IPS-15b (cell line): Measurements from ENCODE around the gene MGST1.
"Not testable (repeated sequence)": the region's sequence is repeated elsewhere in the genome, so short reads cannot be mapped to it uniquely, and the experiment has no call there.

ENCODE experiments used
- H3K27me3 ChIP-seq: one replicate; pipeline ENCODE4 v1.6.1; 2013; ENCODE audit warnings: low read length; ENCODE audit not compliant: control insufficient read depth, insufficient read depth
- H3K36me3 ChIP-seq: one replicate; pipeline ENCODE4 v1.6.1; 2013; ENCODE audit warnings: low read length; ENCODE audit not compliant: control insufficient read depth, insufficient read depth
- H3K4me1 ChIP-seq: one replicate; pipeline ENCODE4 v1.6.1; 2013; ENCODE audit warnings: mild to moderate bottlenecking, low read length; ENCODE audit not compliant: control insufficient read depth, insufficient read depth
- H3K4me3 ChIP-seq: one replicate; pipeline ENCODE4 v1.5.1; 2013; ENCODE audit warnings: low read depth, low read length
- H3K9ac ChIP-seq: one replicate; pipeline ENCODE4 v1.6.1; 2013; ENCODE audit warnings: low read depth, mild to moderate bottlenecking, low read length
- H3K9me3 ChIP-seq: one replicate; pipeline ENCODE4 v1.6.1; 2013; ENCODE audit warnings: mild to moderate bottlenecking, low read length; ENCODE audit not compliant: control insufficient read depth, insufficient read depth

Gene MGST1

GRCh38 chr12:16358878-16359277 is 11.4 kb downstream of the MGST1 start:
- H3K4me3 ChIP-seq = no peak overlapping the region
- H3K4me1 ChIP-seq = peaks cover 3% of the 10 kb centered on the region
- H3K27me3 ChIP-seq = no peaks in the 10 kb centered on the region
- peaks cover 12% of the 10 kb centered on the region for H3K36me3 ChIP-seq
- no peak overlapping the region for H3K9ac ChIP-seq
- H3K9me3 ChIP-seq = no peaks in the 10 kb centered on the region

GRCh38 chr12:16359512-16360491 is 12.4 kb downstream of the MGST1 start:
- peaks cover 12% of the 10 kb centered on the region for H3K36me3 ChIP-seq
- H3K9ac ChIP-seq = no peak overlapping the region
- no peaks in the 10 kb centered on the region for H3K27me3 ChIP-seq
- peaks cover 3% of the 10 kb centered on the region for H3K4me1 ChIP-seq
- no peaks in the 10 kb centered on the region for H3K9me3 ChIP-seq
- no peak overlapping the region for H3K4me3 ChIP-seq

DNA sequence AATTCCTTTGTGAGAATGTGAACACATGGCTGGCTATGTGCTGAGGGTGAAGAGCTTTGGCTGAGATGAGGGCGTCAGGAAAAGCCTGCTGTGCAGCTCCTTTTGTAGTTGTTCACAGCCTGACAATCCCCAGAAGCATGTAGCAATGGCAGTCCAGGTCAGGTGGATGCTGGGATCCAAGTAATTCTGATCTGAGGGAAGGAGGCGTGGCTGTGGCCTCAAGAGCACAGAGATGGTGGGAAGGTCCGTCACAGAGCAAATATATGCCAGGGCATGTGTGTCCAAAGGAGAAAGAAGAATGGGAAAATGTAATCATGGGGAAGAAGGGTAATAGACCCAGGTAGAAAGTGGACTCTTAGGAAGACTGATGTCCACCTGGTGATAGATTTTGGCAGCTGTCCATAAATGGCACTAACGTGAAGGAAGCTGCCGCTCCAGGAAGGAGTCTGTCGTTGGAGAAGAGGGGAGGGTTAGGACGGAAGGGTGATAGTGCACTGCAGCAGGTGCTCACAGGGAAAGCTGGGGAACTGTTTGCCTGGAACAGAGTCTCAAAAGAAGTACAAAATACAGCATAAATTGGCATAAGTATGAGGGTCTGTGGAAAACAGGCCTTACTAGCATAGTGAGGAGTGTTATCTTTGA is 13.8 kb downstream of the MGST1 start:
- H3K9ac ChIP-seq = no peak overlapping the region
- no peak overlapping the region for H3K4me3 ChIP-seq
- H3K4me1 ChIP-seq = peaks cover 3% of the 10 kb centered on the region
- no peaks in the 10 kb centered on the region for H3K9me3 ChIP-seq
- no peaks in the 10 kb centered on the region for H3K27me3 ChIP-seq
- peaks cover 9% of the 10 kb centered on the region for H3K36me3 ChIP-seq

- H3K4me1 ChIP-seq = peaks cover 3% of the 10 kb centered on the region
- H3K9me3 ChIP-seq = no peaks in the 10 kb centered on the region
- H3K27me3 ChIP-seq = no peaks in the 10 kb centered on the region
- H3K4me3 ChIP-seq = no peak overlapping the region
- peaks cover 9% of the 10 kb centered on the region for H3K36me3 ChIP-seq
- H3K9ac ChIP-seq = no peak overlapping the region
Measured at GRCh38 chr12:16362550-16362949, 15.1 kb downstream of the MGST1 start.

GRCh38 chr12:16369156-16369555 is 21.7 kb downstream of the MGST1 start:
- H3K9me3 ChIP-seq = no peaks in the 10 kb centered on the region
- H3K27me3 ChIP-seq = no peaks in the 10 kb centered on the region
- no peak overlapping the region for H3K4me3 ChIP-seq
- no peaks in the 10 kb centered on the region for H3K4me1 ChIP-seq
- H3K36me3 ChIP-seq = no peaks in the 10 kb centered on the region
- no peak overlapping the region for H3K9ac ChIP-seq

DNA sequence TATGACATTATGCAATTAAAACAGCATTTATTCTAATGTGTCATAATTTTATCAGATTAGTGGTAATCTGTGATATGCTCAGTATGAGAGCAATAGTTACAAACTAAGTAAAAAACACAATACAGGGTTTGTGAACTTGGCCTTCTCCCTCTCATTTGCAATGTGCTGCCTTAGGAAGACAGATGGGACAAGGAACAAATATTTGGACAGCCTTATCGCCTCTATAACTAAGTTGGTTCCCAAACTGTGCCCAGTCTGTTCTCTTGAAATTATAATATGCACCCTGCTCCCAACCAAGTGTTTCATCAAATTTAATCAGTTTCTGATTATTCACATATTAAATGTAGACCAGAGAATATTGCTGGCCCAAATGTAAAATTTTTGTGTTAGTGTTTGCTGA is 22.7 kb downstream of the MGST1 start:
- no peaks in the 10 kb centered on the region for H3K9me3 ChIP-seq
- no peaks in the 10 kb centered on the region for H3K4me1 ChIP-seq
- no peak overlapping the region for H3K9ac ChIP-seq
- no peaks in the 10 kb centered on the region for H3K36me3 ChIP-seq
- H3K27me3 ChIP-seq = no peaks in the 10 kb centered on the region
- no peak overlapping the region for H3K4me3 ChIP-seq

GRCh38 chr12:16382652-16383312 is 35.3 kb downstream of the MGST1 start:
- not testable (repeated sequence) for H3K27me3 ChIP-seq, H3K4me1 ChIP-seq, H3K9me3 ChIP-seq, H3K36me3 ChIP-seq, H3K9ac ChIP-seq
- peak overlapping the region; percentile 4 for H3K4me3 ChIP-seq

GRCh38 chr12:16384732-16385131 is 37.3 kb downstream of the MGST1 start:
- Histone ChIP-seq H3K9ac (no peak overlapping the region), H3K36me3 (no peaks in the 10 kb centered on the region), H3K27me3 (no peaks in the 10 kb centered on the region), H3K4me3 (no peak overlapping the region), H3K4me1 (no peaks in the 10 kb centered on the region), H3K9me3 (no peaks in the 10 kb centered on the region)

GRCh38 chr12:16385782-16386646 is 38.6 kb downstream of the MGST1 start:
- H3K27me3 ChIP-seq = no peaks in the 10 kb centered on the region
- H3K9ac ChIP-seq = no peak overlapping the region
- H3K4me1 ChIP-seq = no peaks in the 10 kb centered on the region
- no peak overlapping the region for H3K4me3 ChIP-seq
- no peaks in the 10 kb centered on the region for H3K9me3 ChIP-seq
- H3K36me3 ChIP-seq = no peaks in the 10 kb centered on the region

- Histone ChIP-seq H3K4me1 (no peaks in the 10 kb centered on the region), H3K27me3 (no peaks in the 10 kb centered on the region), H3K9me3 (no peaks in the 10 kb centered on the region), H3K4me3 (no peak overlapping the region), H3K36me3 (no peaks in the 10 kb centered on the region), H3K9ac (no peak overlapping the region)
Measured at GRCh38 chr12:16387919-16388318, 40.5 kb downstream of the MGST1 start.

DNA sequence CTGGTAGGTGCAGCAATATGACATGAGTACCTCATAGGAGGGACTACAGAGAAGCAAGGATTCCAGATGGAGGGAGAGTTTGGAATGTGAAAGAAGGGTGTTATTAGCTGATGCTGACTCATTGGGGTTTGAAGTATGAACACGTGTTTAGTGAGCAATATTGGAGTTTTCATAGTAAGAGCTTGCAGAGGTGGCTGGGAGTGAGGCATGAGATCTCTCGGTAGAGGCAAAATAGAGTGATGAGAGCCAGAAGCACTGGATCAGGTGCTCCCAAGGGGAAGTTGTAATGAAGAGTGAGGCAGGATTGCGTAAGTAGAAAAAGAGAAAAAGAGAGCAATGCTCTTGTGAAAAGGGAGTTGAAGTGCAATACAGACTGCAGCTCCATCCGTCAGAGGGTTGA is 42.1 kb downstream of the MGST1 start:
- no peaks in the 10 kb centered on the region for H3K36me3 ChIP-seq
- H3K27me3 ChIP-seq = no peaks in the 10 kb centered on the region
- H3K9me3 ChIP-seq = no peaks in the 10 kb centered on the region
- no peak overlapping the region for H3K9ac ChIP-seq
- H3K4me3 ChIP-seq = no peak overlapping the region
- no peaks in the 10 kb centered on the region for H3K4me1 ChIP-seq
